ENCODE data around the gene PLPPR1.

DNA sequence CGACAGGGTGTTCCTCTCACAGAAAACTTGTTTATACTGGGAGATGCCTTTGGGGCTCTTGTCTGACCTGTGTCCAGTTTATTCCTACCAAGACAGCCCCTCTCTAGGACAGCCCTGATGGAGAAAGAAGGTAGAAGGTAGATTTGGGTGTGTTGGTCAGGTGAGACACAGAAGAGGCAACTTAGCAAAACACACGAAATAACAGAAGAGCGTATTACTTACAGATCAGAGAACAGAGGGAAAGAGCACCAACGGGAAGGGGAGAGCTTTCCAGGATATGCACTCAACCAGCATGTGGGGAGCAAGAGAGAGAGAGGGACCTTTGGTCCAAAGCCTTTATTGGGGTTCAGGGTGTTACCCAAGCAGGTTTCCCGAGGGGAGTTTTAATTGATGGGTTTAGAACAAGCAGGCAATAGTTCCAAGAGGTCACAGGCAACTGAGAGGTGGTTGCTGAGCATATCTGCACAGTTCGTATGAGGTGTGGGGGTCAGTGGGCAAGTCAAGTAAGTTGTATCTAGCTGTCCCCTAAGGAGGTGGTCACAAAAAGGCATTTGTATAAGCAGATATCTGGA lies 324.5 kb downstream of the PLPPR1 start:
- TF ChIP-seq, protein P1, sequence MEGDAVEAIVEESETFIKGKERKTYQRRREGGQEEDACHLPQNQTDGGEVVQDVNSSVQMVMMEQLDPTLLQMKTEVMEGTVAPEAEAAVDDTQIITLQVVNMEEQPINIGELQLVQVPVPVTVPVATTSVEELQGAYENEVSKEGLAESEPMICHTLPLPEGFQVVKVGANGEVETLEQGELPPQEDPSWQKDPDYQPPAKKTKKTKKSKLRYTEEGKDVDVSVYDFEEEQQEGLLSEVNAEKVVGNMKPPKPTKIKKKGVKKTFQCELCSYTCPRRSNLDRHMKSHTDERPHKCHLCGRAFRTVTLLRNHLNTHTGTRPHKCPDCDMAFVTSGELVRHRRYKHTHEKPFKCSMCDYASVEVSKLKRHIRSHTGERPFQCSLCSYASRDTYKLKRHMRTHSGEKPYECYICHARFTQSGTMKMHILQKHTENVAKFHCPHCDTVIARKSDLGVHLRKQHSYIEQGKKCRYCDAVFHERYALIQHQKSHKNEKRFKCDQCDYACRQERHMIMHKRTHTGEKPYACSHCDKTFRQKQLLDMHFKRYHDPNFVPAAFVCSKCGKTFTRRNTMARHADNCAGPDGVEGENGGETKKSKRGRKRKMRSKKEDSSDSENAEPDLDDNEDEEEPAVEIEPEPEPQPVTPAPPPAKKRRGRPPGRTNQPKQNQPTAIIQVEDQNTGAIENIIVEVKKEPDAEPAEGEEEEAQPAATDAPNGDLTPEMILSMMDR (conservative IDR thresholded peaks at IDR 0.05 in 1 of 2, IDR thresholded peaks at IDR 0.05 in 1 of 2; ENCODE audit: low read depth in 1 of 2, low read length in 2 of 2): no peak
- no peak for TF ChIP-seq EZH2 (IDR thresholded peaks at IDR 0.05; ENCODE audit: low read length, missing control alignments)
